Fibroblast of lung (primary cell): ENCODE measurements around the gene CLDND1. TPM values are rescaled to one million over a fixed set of nuclear protein-coding genes. Genes with fewer than 3 reads are reported as not detected.
"Not testable (repeated sequence)": the region's sequence is repeated elsewhere in the genome, so short reads cannot be mapped to it uniquely, and the experiment has no call there.

Experiments used
- DNase-seq, 2 donors: peaks; one replicate each; pipeline versions ENCODE4 v3.0.0 to v3.0.0-alpha.2; 2010; ENCODE audit warnings: low read depth in 2 of 2
- H2AFZ ChIP-seq: 2 replicates; pipeline ENCODE4 v1.5.1; 2012; ENCODE audit warnings: low read length, control low read depth, inconsistent platforms
- H3K27ac ChIP-seq: 2 replicates; pipeline ENCODE4 v1.5.1; 2011; ENCODE audit warnings: low read length, control low read depth; ENCODE audit not compliant: insufficient read depth
- H3K27me3 ChIP-seq: 2 replicates; pipeline ENCODE4 v1.5.1; 2011; ENCODE audit warnings: mild to moderate bottlenecking, low read length; ENCODE audit not compliant: control insufficient read depth, insufficient read depth
- H3K36me3 ChIP-seq: 2 replicates; pipeline ENCODE4 v1.5.1; 2011; ENCODE audit warnings: low read length; ENCODE audit not compliant: control insufficient read depth, insufficient read depth
- H3K4me1 ChIP-seq: 2 replicates; pipeline ENCODE4 v1.5.1; 2011; ENCODE audit warnings: low read length; ENCODE audit not compliant: control insufficient read depth, insufficient read depth; ENCODE audit errors: extremely low read depth
- H3K4me2 ChIP-seq: 2 replicates; pipeline ENCODE4 v1.5.1; 2011; ENCODE audit warnings: low read length, control low read depth; ENCODE audit not compliant: insufficient read depth; ENCODE audit errors: extremely low read depth
- H3K4me3 ChIP-seq, 4 experiments: fragments of 200-600 bp in 1 of 4; sonication (generic) in 1 of 4; replicated peaks in 1 of 4; 2 replicates each; pipeline ENCODE4 v1.5.1; 2011 to 2016; ENCODE audit warnings: low read length in 4 of 4, low read depth in 3 of 4, mild to moderate bottlenecking in 3 of 4, control low read depth in 2 of 4, inconsistent platforms in 1 of 4, mixed read lengths in 1 of 4; ENCODE audit not compliant: insufficient read depth in 1 of 4; ENCODE audit errors: control extremely low read depth in 1 of 4
- H3K79me2 ChIP-seq: 2 replicates; pipeline ENCODE4 v1.5.1; 2012; ENCODE audit warnings: mild to moderate bottlenecking, low read length, inconsistent platforms; ENCODE audit not compliant: control insufficient read depth, insufficient read depth
- H3K9ac ChIP-seq: 2 replicates; pipeline ENCODE4 v1.5.1; 2011; ENCODE audit warnings: mild to moderate bottlenecking, low read length, control low read depth; ENCODE audit not compliant: insufficient read depth
- H3K9me3 ChIP-seq: 2 replicates; pipeline ENCODE4 v1.5.1; 2012; ENCODE audit warnings: low read depth, low read length; ENCODE audit not compliant: control insufficient read depth, insufficient read depth
- H4K20me1 ChIP-seq: 2 replicates; pipeline ENCODE4 v1.5.1; 2011; ENCODE audit warnings: low read length; ENCODE audit not compliant: control insufficient read depth, insufficient read depth; ENCODE audit errors: extremely low read depth
- CTCF ChIP-seq, 2 donors: IDR thresholded peaks in 1 of 2; conservative IDR thresholded peaks in 1 of 2; 1 replicate in 1 of 2; 2 replicates in 1 of 2; pipeline ENCODE4 v1.5.1; 2011 to 2012; ENCODE audit warnings: low read length in 2 of 2, control low read depth in 1 of 2, inconsistent platforms in 1 of 2, low read depth in 1 of 2, mild to moderate bottlenecking in 1 of 2
- EZH2 ChIP-seq: IDR thresholded peaks from 2 replicates; pipeline ENCODE4 v1.5.1; 2012; ENCODE audit warnings: low read length, control low read depth, mild to moderate bottlenecking; ENCODE audit errors: missing control alignments
- polyA plus RNA-seq, 2 donors: library from polyadenylated mRNA; depleted of rRNA in 1 of 2; stranded (reverse) in 1 of 2; unstranded in 1 of 2; fragments of >200 nt; gene quantifications; 2 replicates each; pipeline ENCODE4 v1.2.1, GENCODE V29; 2011 to 2012; ENCODE audit warnings: missing spikeins in 1 of 2
- total RNA-seq: library from RNA; depleted of rRNA; stranded (reverse); fragments of >200 nt; gene quantifications from 2 replicates; pipeline ENCODE4 v1.2.1, GENCODE V29; 2014

The CLDND1 gene
- total and polyA plus RNA-seq, 2 donors (not counting 1 experiment from before 2014, with no cell fraction given): 76.8 to 127 TPM

GRCh38 chr3:98563661-98564281 is 41.1 kb upstream of the CLDND1 start:
- Histone ChIP-seq H2AFZ (no peak overlapping the region), H3K27me3 (no peaks in the 10 kb centered on the region), H3K79me2 (no peaks in the 10 kb centered on the region), H3K36me3 (no peaks in the 10 kb centered on the region), H4K20me1 (no peaks in the 10 kb centered on the region), H3K4me3 (no peak overlapping the region), H3K27ac (no peak overlapping the region), H3K9ac (no peak overlapping the region), H3K4me2 (no peak overlapping the region), H3K9me3 (no peaks in the 10 kb centered on the region), H3K4me1 (no peaks in the 10 kb centered on the region)
- DNase-seq: peak; percentile 60 to 79
- TF ChIP-seq EZH2: no peak
- no peak for TF ChIP-seq CTCF (conservative IDR thresholded peaks at IDR 0.05 in 1 of 2, IDR thresholded peaks at IDR 0.05 in 1 of 2; ENCODE audit: low read depth in 1 of 2, low read length in 2 of 2)

GRCh38 chr3:98561727-98562521 is 39.2 kb upstream of the CLDND1 start:
- no peaks in the 10 kb centered on the region for H3K27me3 ChIP-seq
- no peak overlapping the region for H3K4me2 ChIP-seq
- no peak overlapping the region for H3K9ac ChIP-seq
- DNase-seq: peak; percentile 9 to 53
- no peaks in the 10 kb centered on the region for H3K79me2 ChIP-seq
- H3K9me3 ChIP-seq: no peaks in the 10 kb centered on the region
- no peak overlapping the region for H3K4me3 ChIP-seq
- no peak overlapping the region for H2AFZ ChIP-seq
- TF ChIP-seq EZH2 (no peak), CTCF (conservative IDR thresholded peaks at IDR 0.05 in 1 of 2, IDR thresholded peaks at IDR 0.05 in 1 of 2; ENCODE audit: low read depth in 1 of 2, low read length in 2 of 2) (no peak)
- H3K4me1 ChIP-seq: no peaks in the 10 kb centered on the region
- no peak overlapping the region for H3K27ac ChIP-seq
- H4K20me1 ChIP-seq: no peaks in the 10 kb centered on the region
- H3K36me3 ChIP-seq: no peaks in the 10 kb centered on the region

DNA sequence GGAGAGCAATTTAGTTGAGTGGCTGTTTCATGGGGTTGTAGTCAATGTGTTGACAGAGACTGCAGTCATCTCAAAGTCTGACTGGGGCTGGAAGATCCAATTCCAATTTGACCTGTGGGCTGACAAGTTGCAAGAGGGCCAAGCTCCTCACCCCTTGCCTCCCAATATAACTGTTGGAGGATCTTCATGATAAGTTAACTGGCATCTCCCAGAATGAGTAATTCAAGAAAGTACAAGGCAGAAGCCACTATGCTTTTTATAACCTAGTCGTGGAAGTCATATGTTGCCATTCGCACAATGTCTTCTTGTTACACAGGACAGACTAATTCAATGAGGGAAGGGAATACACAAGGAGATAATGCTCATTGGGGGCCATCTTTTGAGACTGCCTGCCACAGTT is 38.2 kb upstream of the CLDND1 start:
- no peak overlapping the region for H3K4me2 ChIP-seq
- H3K27ac ChIP-seq: no peak overlapping the region
- H3K9me3 ChIP-seq: no peaks in the 10 kb centered on the region
- TF ChIP-seq CTCF (conservative IDR thresholded peaks at IDR 0.05 in 1 of 2, IDR thresholded peaks at IDR 0.05 in 1 of 2; ENCODE audit: low read depth in 1 of 2, low read length in 2 of 2) (no peak), EZH2 (no peak)
- no peaks in the 10 kb centered on the region for H3K27me3 ChIP-seq
- no peak overlapping the region for H3K9ac ChIP-seq
- no peaks in the 10 kb centered on the region for H3K36me3 ChIP-seq
- no peaks in the 10 kb centered on the region for H4K20me1 ChIP-seq
- no peaks in the 10 kb centered on the region for H3K79me2 ChIP-seq
- H3K4me3 ChIP-seq: no peak overlapping the region
- no peaks in the 10 kb centered on the region for H3K4me1 ChIP-seq
- H2AFZ ChIP-seq: no peak overlapping the region
- DNase-seq: no peak

- not testable (repeated sequence) for H3K36me3 ChIP-seq, DNase-seq, H3K4me3 ChIP-seq, H3K9ac ChIP-seq, H3K27me3 ChIP-seq, H3K4me1 ChIP-seq, H3K27ac ChIP-seq, H2AFZ ChIP-seq, H3K9me3 ChIP-seq, H4K20me1 ChIP-seq, H3K4me2 ChIP-seq, H3K79me2 ChIP-seq
Observed at GRCh38 chr3:98559769-98560168, 37.1 kb upstream of the CLDND1 start.
